Heart right ventricle (tissue), 16 donors: Measurements from ENCODE around the gene UBE2F. TPM values are rescaled to one million over a fixed set of nuclear protein-coding genes. Genes with fewer than 3 reads are reported as not detected.

Experiments used
- ATAC-seq, 8 donors: fragments of 200-7000 bp; cut with Tn5 transposase; one replicate each; pipeline ENCODE4 v1.9.1; 2020; ENCODE audit warnings: mild to moderate bottlenecking in 8 of 8, moderate library complexity in 8 of 8, moderate number of reproducible peaks in 1 of 8
- DNase-seq, 2 donors: peaks; one replicate each; pipeline ENCODE4 v3.0.0-alpha.2; 2020
- H3K27ac ChIP-seq, 10 donors: fragments of 200-600 bp; sonication (generic) in 2 of 10; one replicate each; pipeline versions ENCODE4 v1.5.0 to v1.8.0; 2020 to 2022; ENCODE audit warnings: mild to moderate bottlenecking in 3 of 10
- H3K27me3 ChIP-seq, 7 donors: fragments of 200-600 bp; one replicate each; pipeline ENCODE4 v1.8.0; 2021 to 2022; ENCODE audit warnings: mild to moderate bottlenecking in 2 of 7
- H3K36me3 ChIP-seq, 9 donors: fragments of 200-600 bp; sonication (generic) in 1 of 9; one replicate each; pipeline versions ENCODE4 v1.5.0 to v1.8.0; 2020 to 2022; ENCODE audit warnings: mild to moderate bottlenecking in 2 of 9
- H3K4me1 ChIP-seq, 9 donors: fragments of 200-600 bp; sonication (generic) in 1 of 9; one replicate each; pipeline versions ENCODE4 v1.5.0 to v1.8.0; 2020 to 2022; ENCODE audit warnings: mild to moderate bottlenecking in 4 of 9
- H3K4me3 ChIP-seq, 10 donors: fragments of 200-600 bp; sonication (generic) in 2 of 10; one replicate each; pipeline versions ENCODE4 v1.5.0 to v1.8.0; 2020 to 2022; ENCODE audit warnings: mild to moderate bottlenecking in 7 of 10, moderate library complexity in 2 of 10
- H3K9me3 ChIP-seq, 11 donors: fragments of 200-600 bp in 10 of 11; sonication (generic) in 2 of 11; one replicate each; pipeline versions ENCODE4 v1.5.0 to v1.8.0; 2013 to 2022; ENCODE audit warnings: mild to moderate bottlenecking in 2 of 11, control low read depth in 1 of 11, moderate library complexity in 1 of 11
- CTCF ChIP-seq, 9 donors: fragments of 200-600 bp; sonication (generic) in 2 of 9; IDR thresholded peaks; one replicate each; pipeline versions ENCODE4 v1.5.0 to v1.8.0; 2021 to 2022; ENCODE audit warnings: antibody characterized with exemption in 9 of 9, mild to moderate bottlenecking in 5 of 9, moderate library complexity in 1 of 9
- WGBS, 2 donors: extraction: QIAGEN DNeasy Blood & Tissue Kit; methylation state at CpG; one replicate each; pipeline ENCODE4 v1.1.7; 2013; ENCODE audit warnings: inconsistent platforms in 1 of 2; 5-methylcytosine and 5-hydroxymethylcytosine counted together
- intact Hi-C, 10 donors: fragments of 100-400 bp; cut with DNase I; formaldehyde crosslinking; loops; one replicate each; pipeline versions ENCODE4 v1.11.1 to v1.14.2; 2022
- polyA plus RNA-seq, 2 donors: library from polyadenylated mRNA; stranded (reverse); fragments of 200-250 nt; gene quantifications; one replicate each; pipeline ENCODE4 v1.2.3, GENCODE V29; 2013
- total RNA-seq, 10 donors: library from RNA; stranded (reverse); fragmentation: NEBNext Ultra II Directional in 3 of 10; extraction: Animal tissue kit (Norgen Biotek cat#: 25700) in 3 of 10; gene quantifications; one replicate each; pipeline versions ENCODE4 v1.2.1 to v1.2.4, GENCODE V29; 2021 to 2023
- donor health status: Arrhythmogenic right ventricular cardiomyopathy.
- donor health status: ischemic (EF 13 %, LVEDD 7.1; RV severe dilation, severe dysfunction).
- donor health status: healthy with polysubstance abuse.
- donor health status: DM: no; HTN: yes; CAD: no.
- donor health status: DM: no; HTN: no; CAD: no.
- donor health status: ischemic (EF 25% LVEDD 6.9; RV normal size, moderate dysfunction).
- donor health status: ischemic (EF 25% LVEDD 5.7; RV mildly dilated, moderate dysfunction).
- donor health status: healthy.
- donor health status: DM: yes; HTN: yes; CAD: no.
- donor health status: Ischemic cardiomyopathy.
- donor health status: ischemic (EF 35%, LVEDD 5.7; RV mildly dilated, moderate dysfunction).
- donor health status: nonischemic (EF 11% LVEDD 7.7; RV severe dilation, severe dysfunction).
- donor health status: DM: yes; HTN: yes; CAD: no.
- donor health status: PGD.
- donor health status: ischemic (EF 29% LVEDD 5.4; RV normal size, mild dysfunction).
- donor health status: nonischemic (EF 23%, LVEDD 6.1; RV moderate dilation, normal function).

The UBE2F gene
- total and polyA plus RNA-seq, 12 donors = 43.5 to 82.2 (median 63.7) TPM

- Histone ChIP-seq H3K27me3 (no peaks in the 10 kb centered on the region), H3K9me3 (no peaks in the 10 kb centered on the region), H3K27ac (no peak overlapping the region), H3K4me3 (no peak overlapping the region), H3K36me3 (no peaks in the 10 kb centered on the region), H3K4me1 (peaks cover 0 to 18% (median 8%) of the 10 kb centered on the region in 9 donors)
- intact Hi-C loops = loop anchor here in 1 of 10 donors (5.0 kb wide), 1 partner anchor 43 kb away; the partner anchor contains the start of gene UBE2F
- DNase-seq (no peak), ATAC-seq (no peak)
- no peak for TF ChIP-seq CTCF (IDR thresholded peaks at IDR 0.05)
- 94 to 96% methylated on average over 14 of the region's 14 CpGs for WGBS, 2 donors
Observed at GRCh38 chr2:237924164-237924534, 42.7 kb upstream of the UBE2F start.

- intact Hi-C loops = no loop called here
- TF ChIP-seq CTCF (IDR thresholded peaks at IDR 0.05) = no peak
- H3K27me3 ChIP-seq = no peaks in the 10 kb centered on the region
- ATAC-seq (no peak), DNase-seq (no peak)
- peaks cover 0 to 14% (median 0%) of the 10 kb centered on the region in 11 donors for H3K9me3 ChIP-seq
- no peak overlapping the region for H3K27ac ChIP-seq
- WGBS, 2 donors = 83% methylated on average over 5 of the region's 5 CpGs
- H3K36me3 ChIP-seq = no peaks in the 10 kb centered on the region
- no peak overlapping the region for H3K4me3 ChIP-seq
- peaks cover 0 to 14% (median 8%) of the 10 kb centered on the region in 9 donors for H3K4me1 ChIP-seq
Observed at GRCh38 chr2:237927135-237927534, 39.7 kb upstream of the UBE2F start.

GRCh38 chr2:237927986-237928385, 38.8 kb upstream of the UBE2F start:
- DNase-seq = no peak
- TF ChIP-seq CTCF (IDR thresholded peaks at IDR 0.05) = no peak
- Histone ChIP-seq H3K27ac (no peak overlapping the region), H3K36me3 (no peaks in the 10 kb centered on the region), H3K27me3 (no peaks in the 10 kb centered on the region), H3K9me3 (peaks cover 0 to 14% (median 0%) of the 10 kb centered on the region in 11 donors), H3K4me3 (no peak overlapping the region), H3K4me1 (peaks cover 0 to 12% (median 7%) of the 10 kb centered on the region in 9 donors)
- 86 to 91% methylated on average over 4 of the region's 4 CpGs for WGBS, 2 donors
- no peak for ATAC-seq
- intact Hi-C loops = no loop called here

GRCh38 chr2:237929979-237930378, 36.8 kb upstream of the UBE2F start:
- ATAC-seq (no peak), DNase-seq (no peak)
- no peak for TF ChIP-seq CTCF (IDR thresholded peaks at IDR 0.05)
- H3K27ac ChIP-seq = no peak overlapping the region
- H3K9me3 ChIP-seq = peaks cover 0 to 14% (median 0%) of the 10 kb centered on the region in 11 donors
- no peaks in the 10 kb centered on the region for H3K27me3 ChIP-seq
- no peaks in the 10 kb centered on the region for H3K36me3 ChIP-seq
- intact Hi-C loops = no loop called here
- 94 to 95% methylated on average over 9 of the region's 9 CpGs for WGBS, 2 donors
- H3K4me3 ChIP-seq = no peak overlapping the region
- H3K4me1 ChIP-seq = no peaks in the 10 kb centered on the region
